ENCODE data around the gene COMMD3. TPM values are rescaled to one million over a fixed set of nuclear protein-coding genes. Genes with fewer than 3 reads are reported as not detected.
"Not testable (repeated sequence)": the region's sequence is repeated elsewhere in the genome, so short reads cannot be mapped to it uniquely, and the experiment has no call there.

Gene COMMD3
- total RNA-seq = 10 to 100 TPM; 71.3 to 75.0 TPM

GRCh38 chr10:22316286-22317075 is at the start of gene COMMD3:
Gene COMMD3 (plus strand): TSS chr10:22316388. CDS start chr10:22316418, 30 bp downstream.
- POLR2A ChIA-PET = interaction anchor here (0.5 to 2.0 kb wide), 8 partner anchors 9 to 710 kb away, joined by 3 to 8 read pairs (median 4); partner anchors contain the start of gene DNAJC1
- CTCF ChIA-PET = interaction anchor here (0.6 to 2.1 kb wide), 6 partner anchors 9 to 820 kb away, joined by 3 to 5 read pairs (median 3); no protein-coding TSS in a partner anchor

GRCh38 chr10:22268503-22268902 is 47.7 kb upstream of the COMMD3 start:
- POLR2A ChIA-PET = no interaction called here
- CTCF ChIA-PET = no interaction called here

- CTCF ChIA-PET = no interaction called here
These were observed 44.4 kb upstream of the COMMD3 start for GRCh38 chr10:22271786-22272185.

GRCh38 chr10:22278441-22278782 is 37.8 kb upstream of the COMMD3 start:
- ChIA-PET POLR2A (no interaction called here), CTCF (no interaction called here)

More at GRCh38 chr10:22271786-22272185, 44.4 kb upstream of the COMMD3 start:
- POLR2A ChIA-PET = no interaction called here

- ChIA-PET CTCF (no interaction called here), POLR2A (no interaction called here)
These were observed 36.1 kb upstream of the COMMD3 start for GRCh38 chr10:22280078-22280477.

- CTCF ChIA-PET = no interaction called here
- POLR2A ChIA-PET = interaction anchor here (0.8 kb wide), 1 partner anchor 816 kb away, joined by 5 read pairs; no protein-coding TSS in a partner anchor
These were observed 31.1 kb upstream of the COMMD3 start for GRCh38 chr10:22285130-22285529.

GRCh38 chr10:22293747-22294404 is 22.3 kb upstream of the COMMD3 start:
- POLR2A ChIA-PET = no interaction called here
- CTCF ChIA-PET = no interaction called here

- ChIA-PET POLR2A (no interaction called here), CTCF (no interaction called here)
These were observed 21.5 kb upstream of the COMMD3 start for GRCh38 chr10:22294694-22295093.

GRCh38 chr10:22301193-22301592 is 15.0 kb upstream of the COMMD3 start:
- CTCF ChIA-PET = interaction anchor here (0.6 kb wide), 1 partner anchor 463 kb away, joined by 3 read pairs; no protein-coding TSS in a partner anchor
- POLR2A ChIA-PET = no interaction called here

- ChIA-PET CTCF (no interaction called here), POLR2A (no interaction called here)
These were observed 12.7 kb upstream of the COMMD3 start for GRCh38 chr10:22303461-22303860.

GRCh38 chr10:22305721-22306120 is 10.5 kb upstream of the COMMD3 start:
- ChIA-PET POLR2A (no interaction called here), CTCF (no interaction called here)

GRCh38 chr10:22308390-22308789 is 7.8 kb upstream of the COMMD3 start:
- POLR2A ChIA-PET = interaction anchor here (1.7 kb wide), 1 partner anchor 8 kb away, joined by 5 read pairs; the partner anchor contains the start of gene COMMD3
- CTCF ChIA-PET = interaction anchor here (0.9 kb wide), 1 partner anchor 8 kb away, joined by 3 read pairs; the partner anchor contains the start of gene COMMD3

- ChIA-PET POLR2A (no interaction called here), CTCF (no interaction called here)
These were observed 6.8 kb upstream of the COMMD3 start for GRCh38 chr10:22309180-22310000.

- CTCF ChIA-PET = not testable (repeated sequence)
- POLR2A ChIA-PET = interaction anchor here (1.1 kb wide), 1 partner anchor 30 kb away, joined by 3 read pairs; no protein-coding TSS in a partner anchor
These were observed 6.2 kb upstream of the COMMD3 start for GRCh38 chr10:22310012-22310411.

- CTCF ChIA-PET = no interaction called here
- POLR2A ChIA-PET = interaction anchor here (1.1 kb wide), 1 partner anchor 29 kb away, joined by 3 read pairs; no protein-coding TSS in a partner anchor
These were observed 5.3 kb upstream of the COMMD3 start for GRCh38 chr10:22310928-22311327.

- POLR2A ChIA-PET = interaction anchor here (0.7 kb wide), 1 partner anchor 107 kb away, joined by 3 read pairs; no protein-coding TSS in a partner anchor
- CTCF ChIA-PET = interaction anchor here (1.5 to 2.1 kb wide), 2 partner anchors 25 to 819 kb away, joined by 3 to 5 read pairs; no protein-coding TSS in a partner anchor
These were observed 1.3 kb upstream of the COMMD3 start for GRCh38 chr10:22314852-22315251.

- CTCF ChIA-PET = interaction anchor here (0.6 to 2.1 kb wide), 7 partner anchors 8 to 820 kb away, joined by 3 to 5 read pairs (median 3); no protein-coding TSS in a partner anchor
- POLR2A ChIA-PET = interaction anchor here (0.5 to 2.0 kb wide), 9 partner anchors 8 to 709 kb away, joined by 3 to 8 read pairs (median 4); partner anchors contain the start of gene DNAJC1
These were observed 518 bp upstream of the COMMD3 start for GRCh38 chr10:22315455-22316285.

GRCh38 chr10:22317076-22317370 is 835 bp downstream of the COMMD3 start:
- CTCF ChIA-PET = interaction anchor here (2.1 kb wide), 1 partner anchor 23 kb away, joined by 5 read pairs; no protein-coding TSS in a partner anchor
- POLR2A ChIA-PET = interaction anchor here (1.6 to 2.0 kb wide), 3 partner anchors 9 to 88 kb away, joined by 5 to 8 read pairs (median 6); no protein-coding TSS in a partner anchor
